Endothelial cell of umbilical vein (primary cell): ENCODE results near the gene WHRN.

Experiments
- CTCF ChIP-seq, 2 donors: IDR thresholded peaks; 1 replicate in 1 of 2; 2 replicates in 1 of 2; pipeline ENCODE4 v1.5.1; 2011; ENCODE audit warnings: low read length in 2 of 2, mild to moderate bottlenecking in 2 of 2, moderate library complexity in 2 of 2, control low read depth in 1 of 2, inconsistent platforms in 1 of 2, low read depth in 1 of 2; ENCODE audit not compliant: insufficient read depth in 1 of 2; ENCODE audit errors: extremely low read depth in 1 of 2
- EZH2 ChIP-seq: IDR thresholded peaks from 2 replicates; pipeline ENCODE4 v1.6.1; 2012; ENCODE audit warnings: borderline replicate concordance, low read depth, mild to moderate bottlenecking, moderate library complexity, low read length, inconsistent platforms; ENCODE audit not compliant: severe bottlenecking
- FOS ChIP-seq: IDR thresholded peaks from 2 replicates; pipeline ENCODE4 v1.6.1; 2011; ENCODE audit warnings: mild to moderate bottlenecking, low read length, moderate library complexity, borderline replicate concordance; ENCODE audit not compliant: insufficient read depth
- GATA2 ChIP-seq: IDR thresholded peaks from 2 replicates; pipeline ENCODE4 v1.7.0; 2011; ENCODE audit warnings: low read depth, mild to moderate bottlenecking, moderate library complexity, mixed read lengths, low read length; ENCODE audit not compliant: insufficient read length, insufficient read depth
- JUN ChIP-seq: IDR thresholded peaks from 2 replicates; pipeline ENCODE4 v1.6.1; 2011; ENCODE audit warnings: borderline replicate concordance, low read depth; ENCODE audit not compliant: insufficient read length, insufficient read depth
- MAX ChIP-seq: IDR thresholded peaks from 2 replicates; pipeline ENCODE4 v1.6.1; 2011; ENCODE audit not compliant: insufficient read depth, insufficient read length
- MYC ChIP-seq: IDR thresholded peaks from one replicate; pipeline ENCODE4 v1.6.1; 2011; ENCODE audit warnings: mild to moderate bottlenecking, low read depth, low read length
- POLR2A ChIP-seq: IDR thresholded peaks from 2 replicates; pipeline ENCODE4 v1.6.1; 2012; ENCODE audit warnings: low read depth, mild to moderate bottlenecking, control low read depth, low read length
- POLR2AphosphoS5 ChIP-seq: IDR thresholded peaks from 2 replicates; pipeline ENCODE4 v1.6.1; 2012; ENCODE audit warnings: low read depth, mild to moderate bottlenecking, control low read depth, low read length, moderate library complexity; ENCODE audit not compliant: insufficient read depth

- TF ChIP-seq POLR2AphosphoS5 = no peak
- no peak for TF ChIP-seq CTCF (IDR thresholded peaks at IDR 0.05; ENCODE audit: extremely low read depth in 1 of 2, insufficient read depth in 1 of 2, low read depth in 1 of 2, low read length in 2 of 2)
- no peak for TF ChIP-seq POLR2A
- no peak for TF ChIP-seq MAX
- TF ChIP-seq EZH2 = no peak
- TF ChIP-seq GATA2 = no peak
- no peak for TF ChIP-seq FOS
- TF ChIP-seq JUN = no peak
- TF ChIP-seq MYC = no peak
Measured at GRCh38 chr9:114401344-114401743, 103.9 kb downstream of the WHRN start.
